A673 (cell line): ENCODE data around the gene PDGFRA.

Experiments
- EZH2 ChIP-seq: fragments of 200-600 bp; sonication (generic); IDR thresholded peaks from 2 replicates; pipeline ENCODE4 v1.6.1; 2017; ENCODE audit warnings: borderline replicate concordance, low read depth, mild to moderate bottlenecking, mixed read lengths, antibody characterized with exemption, low read length; ENCODE audit not compliant: poor library complexity, severe bottlenecking
- TF ChIP-seq, protein P1 (sequence below): fragments of 300-800, 200-600 bp; sonication (generic); conservative IDR thresholded peaks from 2 replicates; pipeline ENCODE4 v1.5.1; 2017; ENCODE audit warnings: low read depth, mild to moderate bottlenecking, antibody characterized with exemption, low read length, moderate library complexity, mixed read lengths

DNA sequence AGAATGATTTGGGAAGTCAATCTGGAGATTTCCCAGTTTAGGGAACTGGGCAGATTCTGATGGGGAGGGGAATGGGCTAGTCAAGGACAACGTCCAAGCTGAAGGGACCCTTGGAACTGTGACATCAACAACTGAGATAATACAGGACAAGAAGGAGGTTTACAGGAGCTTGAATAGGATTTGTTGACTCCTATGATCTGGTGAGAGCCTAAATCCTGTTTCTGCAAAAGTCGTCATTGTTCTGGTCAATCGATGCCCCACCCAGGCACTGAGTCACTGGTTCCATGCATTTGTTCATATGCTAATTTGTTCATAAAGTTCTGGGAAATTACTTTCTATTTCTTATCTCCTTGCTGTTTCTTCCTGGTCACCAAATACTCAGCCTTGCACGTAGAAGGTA is 15.3 kb upstream of the PDGFRA start:
- TF ChIP-seq, protein P1, sequence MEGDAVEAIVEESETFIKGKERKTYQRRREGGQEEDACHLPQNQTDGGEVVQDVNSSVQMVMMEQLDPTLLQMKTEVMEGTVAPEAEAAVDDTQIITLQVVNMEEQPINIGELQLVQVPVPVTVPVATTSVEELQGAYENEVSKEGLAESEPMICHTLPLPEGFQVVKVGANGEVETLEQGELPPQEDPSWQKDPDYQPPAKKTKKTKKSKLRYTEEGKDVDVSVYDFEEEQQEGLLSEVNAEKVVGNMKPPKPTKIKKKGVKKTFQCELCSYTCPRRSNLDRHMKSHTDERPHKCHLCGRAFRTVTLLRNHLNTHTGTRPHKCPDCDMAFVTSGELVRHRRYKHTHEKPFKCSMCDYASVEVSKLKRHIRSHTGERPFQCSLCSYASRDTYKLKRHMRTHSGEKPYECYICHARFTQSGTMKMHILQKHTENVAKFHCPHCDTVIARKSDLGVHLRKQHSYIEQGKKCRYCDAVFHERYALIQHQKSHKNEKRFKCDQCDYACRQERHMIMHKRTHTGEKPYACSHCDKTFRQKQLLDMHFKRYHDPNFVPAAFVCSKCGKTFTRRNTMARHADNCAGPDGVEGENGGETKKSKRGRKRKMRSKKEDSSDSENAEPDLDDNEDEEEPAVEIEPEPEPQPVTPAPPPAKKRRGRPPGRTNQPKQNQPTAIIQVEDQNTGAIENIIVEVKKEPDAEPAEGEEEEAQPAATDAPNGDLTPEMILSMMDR = no peak
- no peak for TF ChIP-seq EZH2
